Inferior parietal cortex (tissue), 1 donor: Measurements from ENCODE around the gene PYY.

Experiments used
- DNase-seq: peaks from one replicate; pipeline ENCODE4 v3.0.0-alpha.2; 2016; ENCODE audit errors: extremely low spot score

Gene PYY

GRCh38 chr17:43915559-43915958 lies 38.2 kb downstream of the PYY start:
- no peak for DNase-seq

GRCh38 chr17:43914451-43914850 lies 39.3 kb downstream of the PYY start:
- DNase-seq, result no peak

GRCh38 chr17:43913584-43913983 lies 40.2 kb downstream of the PYY start:
- no peak for DNase-seq

- DNase-seq, result no peak
These were observed 41.0 kb downstream of the PYY start for GRCh38 chr17:43912635-43913304.

GRCh38 chr17:43911904-43912303 lies 41.8 kb downstream of the PYY start:
- DNase-seq, result no peak

- peak; percentile 50 for DNase-seq
These were observed 44.1 kb downstream of the PYY start for GRCh38 chr17:43909537-43910231.

GRCh38 chr17:43907998-43908721 lies 45.6 kb downstream of the PYY start:
- no peak for DNase-seq

- DNase-seq, result peak; percentile 89
These were observed 46.2 kb downstream of the PYY start, which contains the start of gene MPP2 for GRCh38 chr17:43907425-43907981. MPP2 (minus strand) TSS chr17:43907536; CDS start chr17:43904460, 3,076 bp downstream.

GRCh38 chr17:43906951-43907424 lies 46.8 kb downstream of the PYY start:
- no peak for DNase-seq

- DNase-seq, result peak; percentile 75
These were observed 47.5 kb downstream of the PYY start for GRCh38 chr17:43905985-43906852.

GRCh38 chr17:43905400-43905984 lies 48.2 kb downstream of the PYY start:
- no peak for DNase-seq
